Naive thymus-derived CD4-positive, alpha-beta T cell (primary cell): ENCODE data around the gene TRABD2A. TPM values are rescaled to one million over a fixed set of nuclear protein-coding genes. Genes with fewer than 3 reads are reported as not detected.
A peak's percentile ranks its signal among the peaks of the same experiment; 100 is the strongest.
"Not testable (repeated sequence)": the region's sequence is repeated elsewhere in the genome, so short reads cannot be mapped to it uniquely, and the experiment has no call there.

ENCODE experiments used
- ATAC-seq: fragments of 150-1000 bp; cut with Tn5 transposase; 2 replicates; pipeline ENCODE4 v1.10.0; 2021; ENCODE audit warnings: mild to moderate bottlenecking, moderate library complexity
- CTCF ChIA-PET: fragments of 350-600 bp; sonication (Branson Sonifier 250); formaldehyde crosslinking; loops from one replicate; lab custom pipeline; 2021; ENCODE audit warnings: antibody characterized with exemption; lab: Charles Lee
- POLR2A ChIA-PET: fragments of 350-600 bp; sonication (Branson Sonifier 250); formaldehyde crosslinking; loops from one replicate; lab custom pipeline; 2021; ENCODE audit warnings: antibody characterized with exemption, inconsistent platforms; lab: Charles Lee
- DNase-seq, 9 donors: peaks; one replicate each; pipeline versions ENCODE4 v3.0.0 to v3.0.0-alpha.2; 2020 to 2022; ENCODE audit warnings: mixed read lengths in 1 of 9
- H3K27ac ChIP-seq: one replicate; pipeline ENCODE4 v1.7.0; 2013; ENCODE audit warnings: mild to moderate bottlenecking, low read depth, low read length, moderate library complexity
- H3K27me3 ChIP-seq, 2 donors: one replicate each; pipeline ENCODE4 v1.7.0; 2013; ENCODE audit warnings: low read length in 2 of 2, mild to moderate bottlenecking in 2 of 2, moderate library complexity in 2 of 2; ENCODE audit not compliant: control insufficient read depth in 2 of 2, insufficient read depth in 2 of 2
- H3K36me3 ChIP-seq, 3 experiments: 1 replicate in 2 of 3; 2 replicates in 1 of 3; pipeline ENCODE4 v1.7.0; 2013; ENCODE audit warnings: low read length in 3 of 3, mild to moderate bottlenecking in 3 of 3, moderate library complexity in 1 of 3; ENCODE audit not compliant: insufficient read depth in 3 of 3, control insufficient read depth in 2 of 3
- H3K4me1 ChIP-seq, 2 donors: one replicate each; pipeline ENCODE4 v1.7.0; 2013; ENCODE audit warnings: low read length in 2 of 2, mild to moderate bottlenecking in 2 of 2, moderate library complexity in 1 of 2; ENCODE audit not compliant: control insufficient read depth in 2 of 2, insufficient read depth in 2 of 2
- H3K4me3 ChIP-seq: 2 replicates; pipeline ENCODE4 v1.7.0; 2013; ENCODE audit warnings: mild to moderate bottlenecking, low read length
- H3K9me3 ChIP-seq, 3 experiments: 1 replicate in 2 of 3; 2 replicates in 1 of 3; pipeline ENCODE4 v1.7.0; 2013; ENCODE audit warnings: low read length in 3 of 3; ENCODE audit not compliant: control insufficient read depth in 2 of 3
- H3K27ac Mint-ChIP-seq, 9 donors: one replicate each; pipeline ENCODE4 v1.8.0; 2020 to 2022; ENCODE audit warnings: mixed read lengths in 9 of 9, mild to moderate bottlenecking in 8 of 9, moderate library complexity in 5 of 9, inconsistent platforms in 2 of 9
- H3K27me3 Mint-ChIP-seq, 5 donors: one replicate each; pipeline ENCODE4 v1.8.0; 2021 to 2022; ENCODE audit warnings: mixed read lengths in 5 of 5, mild to moderate bottlenecking in 1 of 5
- H3K36me3 Mint-ChIP-seq, 5 donors: one replicate each; pipeline ENCODE4 v1.8.0; 2020 to 2022; ENCODE audit warnings: mixed read lengths in 5 of 5, mild to moderate bottlenecking in 3 of 5, inconsistent platforms in 1 of 5
- H3K4me1 Mint-ChIP-seq, 7 donors: one replicate each; pipeline ENCODE4 v1.8.0; 2020 to 2022; ENCODE audit warnings: mixed read lengths in 7 of 7, mild to moderate bottlenecking in 3 of 7, inconsistent platforms in 1 of 7
- H3K4me3 Mint-ChIP-seq, 10 donors: one replicate each; pipeline ENCODE4 v1.8.0; 2020 to 2022; ENCODE audit warnings: mild to moderate bottlenecking in 10 of 10, mixed read lengths in 10 of 10, moderate library complexity in 6 of 10, inconsistent platforms in 2 of 10
- H3K9me3 Mint-ChIP-seq, 11 donors: one replicate each; pipeline ENCODE4 v1.8.0; 2020 to 2022; ENCODE audit warnings: mixed read lengths in 11 of 11, mild to moderate bottlenecking in 4 of 11, inconsistent platforms in 1 of 11, moderate library complexity in 1 of 11
- intact Hi-C, 2 donors: fragments of 100-400 bp; cut with micrococcal nuclease; formaldehyde crosslinking; loops; one replicate each; pipeline ENCODE4 v1.15.1; 2023
- polyA plus RNA-seq, 2 donors: library from polyadenylated mRNA; unstranded; fragments of 300-500 nt; fragmentation: Illumina TruSeq; gene quantifications; one replicate each; pipeline ENCODE4 v1.2.3, GENCODE V29; 2021
- total RNA-seq, 6 experiments: library from RNA in 5 of 6; stranded (reverse) in 5 of 6; gene quantifications; 1 replicate in 5 of 6; 2 replicates in 1 of 6; pipeline ENCODE4 v1.2.3 and lab custom pipeline; 2021 to 2026

The TRABD2A gene
- total and polyA plus RNA-seq, 7 experiments from 2014 or later = 75.0 to 288 (median 182) TPM

DNA sequence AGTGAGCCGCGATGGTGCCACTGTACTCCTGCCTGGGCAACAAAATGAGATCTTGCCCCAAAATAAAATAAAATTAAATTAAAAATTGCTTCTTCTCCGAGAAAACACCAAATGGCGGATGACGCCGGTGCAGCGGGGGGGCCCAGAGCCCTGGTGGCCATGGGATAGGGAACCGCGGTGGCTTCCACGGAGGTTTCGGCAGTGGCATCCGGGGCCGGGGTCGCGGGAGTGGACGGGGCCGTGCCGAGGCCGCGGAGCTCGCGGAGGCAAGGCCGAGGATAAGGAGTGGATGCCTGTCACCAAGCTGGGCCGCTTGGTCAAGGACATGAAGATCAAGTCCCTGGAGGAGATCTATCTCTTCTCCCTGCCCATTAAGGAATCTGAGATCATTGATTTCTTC is 34.8 kb upstream of the TRABD2A start:
- peak in 1 of 9 donors; percentile 17 for DNase-seq
- intact Hi-C loops, H3K27me3 Mint-ChIP-seq, H3K36me3 ChIP-seq, H3K4me3 Mint-ChIP-seq, H3K36me3 Mint-ChIP-seq, H3K4me3 ChIP-seq, H3K27ac ChIP-seq, H3K27me3 ChIP-seq, CTCF ChIA-PET, ATAC-seq, H3K9me3 ChIP-seq, H3K27ac Mint-ChIP-seq, H3K9me3 Mint-ChIP-seq: not testable (repeated sequence)
- H3K4me1 Mint-ChIP-seq = peaks cover 21 to 66% (median 39%) of the 10 kb centered on the region in 7 donors
- peaks cover 4 to 25% of the 10 kb centered on the region in 2 donors for H3K4me1 ChIP-seq
- POLR2A ChIA-PET = interaction anchor here (13.2 kb wide), 1 partner anchor 15 kb away, joined by 495 read pairs; the partner anchor contains the start of gene TMSB10

DNA sequence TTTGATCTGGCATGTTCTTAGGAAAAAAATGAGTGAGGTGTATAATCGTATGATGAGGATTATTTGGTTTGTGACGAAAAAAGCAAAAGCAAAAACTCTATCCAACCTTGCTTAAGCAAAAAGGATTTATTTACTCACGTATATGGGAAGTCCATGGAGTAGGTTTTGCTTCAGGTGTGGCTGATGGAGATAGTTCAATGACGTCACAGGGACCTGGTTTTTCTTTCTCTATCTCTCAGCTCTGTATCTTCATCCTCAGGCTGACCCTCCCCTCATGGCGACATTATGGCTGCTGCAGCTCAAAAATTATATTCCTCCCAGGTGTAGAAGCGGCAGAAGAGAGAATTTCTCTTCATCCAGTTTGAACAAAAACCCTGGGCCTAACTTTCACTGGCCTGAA is 33.5 kb upstream of the TRABD2A start:
- no peak for ATAC-seq
- no peak overlapping the region for H3K27ac Mint-ChIP-seq

DNA sequence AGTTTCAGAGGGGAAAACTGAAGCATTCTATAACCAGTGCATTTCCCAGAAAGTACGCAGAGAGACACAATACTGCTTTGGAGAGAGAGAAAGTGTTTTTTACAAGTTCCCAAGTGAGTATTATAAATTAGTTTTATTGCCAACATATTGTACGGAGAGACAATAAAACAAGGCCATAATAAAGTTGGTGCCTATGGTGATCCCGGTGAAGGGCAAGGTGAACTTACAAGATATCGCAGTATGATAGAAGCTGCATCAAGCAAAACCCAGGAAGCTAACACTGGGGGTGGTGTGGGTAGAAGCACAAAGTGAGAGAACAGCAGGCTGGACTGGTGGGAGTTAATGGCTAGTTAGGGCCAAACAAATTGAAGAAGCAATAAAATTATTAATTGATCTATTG is 32.1 kb upstream of the TRABD2A start:
- peaks cover 0 to 3% of the 10 kb centered on the region in 2 donors for H3K27me3 ChIP-seq
- H3K27ac ChIP-seq = no peak overlapping the region
- peak overlapping the region in 1 of 9 donors; percentile 3 for H3K27ac Mint-ChIP-seq
- H3K36me3 ChIP-seq = no peaks in the 10 kb centered on the region
- ATAC-seq (no peak), DNase-seq (peak in 1 of 9 donors; percentile 16)
- peaks cover 12 to 21% of the 10 kb centered on the region in 2 donors for H3K4me1 ChIP-seq
- peaks cover 0 to 25% (median 4%) of the 10 kb centered on the region in 5 donors for H3K36me3 Mint-ChIP-seq
- H3K9me3 Mint-ChIP-seq = peaks cover 0 to 18% (median 7%) of the 10 kb centered on the region in 11 donors
- H3K27me3 Mint-ChIP-seq = no peaks in the 10 kb centered on the region
- H3K4me3 Mint-ChIP-seq = no peak overlapping the region
- H3K9me3 ChIP-seq = peaks cover 0 to 6% (median 0%) of the 10 kb centered on the region in 3 experiments
- intact Hi-C loops = no loop called here
- H3K4me3 ChIP-seq = no peak overlapping the region
- ChIA-PET POLR2A (interaction anchor here (1.4 to 3.5 kb wide), 5 partner anchors 9 to 33 kb away, joined by 3 to 18 read pairs (median 9); partner anchors contain the start of gene TRABD2A), CTCF (interaction anchor here (0.9 to 2.5 kb wide), 2 partner anchors 10 to 13 kb away, joined by 3 to 9 read pairs; no protein-coding TSS in a partner anchor)
- peaks cover 23 to 63% (median 39%) of the 10 kb centered on the region in 7 donors for H3K4me1 Mint-ChIP-seq

More for the DNA sequence above, 33.5 kb upstream of the TRABD2A start:
- Histone ChIP-seq H3K9me3 (peaks cover 0 to 4% (median 0%) of the 10 kb centered on the region in 3 experiments), H3K27me3 (peaks cover 0 to 3% of the 10 kb centered on the region in 2 donors), H3K36me3 (no peaks in the 10 kb centered on the region), H3K27ac (no peak overlapping the region), H3K4me3 (no peak overlapping the region), H3K4me1 (peaks cover 0 to 18% of the 10 kb centered on the region in 2 donors)
- Mint-ChIP-seq H3K4me1 (peaks cover 15 to 63% (median 35%) of the 10 kb centered on the region in 7 donors), H3K9me3 (peaks cover 0 to 13% (median 4%) of the 10 kb centered on the region in 11 donors), H3K27me3 (no peaks in the 10 kb centered on the region), H3K36me3 (peaks cover 0 to 14% (median 4%) of the 10 kb centered on the region in 5 donors), H3K4me3 (peak overlapping the region in 1 of 10 donors; percentile 5)
- intact Hi-C loops = no loop called here
- no peak for DNase-seq
- CTCF ChIA-PET = interaction anchor here (2.5 kb wide), 1 partner anchor 11 kb away, joined by 9 read pairs; no protein-coding TSS in a partner anchor
- POLR2A ChIA-PET = interaction anchor here (0.6 to 13.2 kb wide), 6 partner anchors 8 to 28 kb away, joined by 3 to 495 read pairs (median 8); partner anchors contain the start of gene TMSB10

DNA sequence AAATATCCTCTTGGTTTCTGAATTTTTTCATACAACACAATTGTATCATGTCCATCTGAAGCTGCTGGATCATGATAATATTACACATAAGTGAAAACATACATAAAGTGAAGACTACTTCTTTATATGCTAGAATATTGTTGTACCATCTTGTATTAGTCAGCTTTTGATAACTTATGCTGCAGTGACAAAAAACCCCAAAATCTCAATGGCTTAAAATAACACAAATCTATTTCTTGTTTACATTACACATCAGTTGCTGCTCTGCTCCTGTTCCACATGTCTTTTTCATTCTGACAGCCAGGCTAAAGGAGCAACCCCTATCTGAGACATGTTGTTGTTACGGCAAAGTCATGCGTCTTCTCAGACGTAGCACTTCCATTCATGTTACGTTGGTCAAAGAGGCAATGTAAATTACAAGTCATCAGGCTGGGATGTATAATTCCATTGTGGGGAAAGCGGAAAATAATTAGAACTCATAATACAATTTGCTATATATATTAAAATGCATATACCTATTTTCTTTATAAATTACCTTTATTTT is 30.3 kb upstream of the TRABD2A start:
- Mint-ChIP-seq H3K4me3 (no peak overlapping the region), H3K27ac (peak overlapping the region in 2 of 9 donors; percentile 32 to 64), H3K27me3 (peaks cover 0 to 2% (median 0%) of the 10 kb centered on the region in 5 donors), H3K9me3 (peaks cover 0 to 16% (median 7%) of the 10 kb centered on the region in 11 donors), H3K36me3 (peaks cover 4 to 41% (median 14%) of the 10 kb centered on the region in 5 donors), H3K4me1 (peaks cover 23 to 61% (median 48%) of the 10 kb centered on the region in 7 donors)
- ATAC-seq (no peak), DNase-seq (peak in 1 of 9 donors; percentile 2)
- peaks cover 21 to 25% of the 10 kb centered on the region in 2 donors for H3K4me1 ChIP-seq
- POLR2A ChIA-PET = interaction anchor here (0.8 to 3.5 kb wide), 10 partner anchors 8 to 413 kb away, joined by 3 to 12 read pairs (median 5); no protein-coding TSS in a partner anchor
- CTCF ChIA-PET = interaction anchor here (0.9 to 1.9 kb wide), 2 partner anchors 9 to 15 kb away, joined by 3 to 8 read pairs; no protein-coding TSS in a partner anchor
- H3K9me3 ChIP-seq = peaks cover 0 to 6% (median 0%) of the 10 kb centered on the region in 3 experiments
- no peak overlapping the region for H3K27ac ChIP-seq
- intact Hi-C loops = no loop called here
- H3K36me3 ChIP-seq = peaks cover 0 to 4% (median 0%) of the 10 kb centered on the region in 3 experiments
- no peaks in the 10 kb centered on the region for H3K27me3 ChIP-seq
- no peak overlapping the region for H3K4me3 ChIP-seq

DNA sequence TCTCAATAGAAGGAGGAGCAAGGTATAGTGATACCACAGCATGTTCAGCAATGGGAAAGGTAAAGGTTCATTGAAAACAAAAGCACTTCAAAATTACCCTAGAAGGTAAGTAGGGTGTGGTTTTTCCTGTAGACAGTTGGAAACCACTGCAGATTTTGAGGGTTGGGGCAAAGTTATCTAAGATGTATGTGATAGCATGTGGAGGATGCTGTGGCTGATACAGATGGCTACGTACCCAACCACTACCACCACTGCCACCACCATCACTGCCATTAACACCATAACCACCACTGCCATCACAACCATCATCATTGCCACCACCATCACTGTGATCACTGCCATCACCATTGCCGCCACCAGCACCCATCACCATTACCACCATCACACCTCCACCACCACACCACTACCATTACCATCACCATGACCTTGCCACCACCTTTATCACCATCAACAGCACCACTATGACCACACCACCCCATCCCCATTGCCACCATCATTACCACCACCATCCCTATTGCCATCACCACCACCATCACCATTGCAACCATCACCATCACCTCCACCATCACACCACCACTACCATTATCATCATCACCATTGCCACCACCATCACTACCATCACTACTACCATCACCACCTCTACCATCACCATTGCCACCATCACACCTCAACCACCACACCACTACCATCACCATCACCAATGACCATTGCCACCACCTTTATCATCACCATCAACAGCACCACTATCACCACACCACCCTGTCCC is 28.2 kb upstream of the TRABD2A start:
- Histone ChIP-seq H3K9me3 (peaks cover 0 to 6% (median 0%) of the 10 kb centered on the region in 3 experiments), H3K4me1 (peaks cover 27 to 31% of the 10 kb centered on the region in 2 donors), H3K36me3 (peaks cover 0 to 11% (median 0%) of the 10 kb centered on the region in 3 experiments), H3K4me3 (no peak overlapping the region), H3K27ac (peak overlapping the region; percentile 59), H3K27me3 (no peaks in the 10 kb centered on the region)
- H3K36me3 Mint-ChIP-seq = peaks cover 4 to 47% (median 17%) of the 10 kb centered on the region in 5 donors
- H3K27ac Mint-ChIP-seq = peak overlapping the region; percentile 89 to 99 (median 92)
- peaks cover 0 to 2% (median 0%) of the 10 kb centered on the region in 5 donors for H3K27me3 Mint-ChIP-seq
- POLR2A ChIA-PET = interaction anchor here (1.2 to 16.2 kb wide), 7 partner anchors 11 to 126 kb away, joined by 5 to 617 read pairs (median 11); partner anchors contain the start of gene TRABD2A
- peaks cover 0 to 21% (median 7%) of the 10 kb centered on the region in 11 donors for H3K9me3 Mint-ChIP-seq
- ATAC-seq = peak; percentile 41
- intact Hi-C loops = loop anchor here in 1 of 2 donors (5.0 kb wide), 1 partner anchor 62 kb away; no protein-coding TSS in a partner anchor
- DNase-seq = peak in 8 of 9 donors; percentile 27 to 80 (median 71)
- H3K4me1 Mint-ChIP-seq = peaks cover 27 to 61% (median 51%) of the 10 kb centered on the region in 7 donors
- peak overlapping the region; percentile 90 to 98 (median 95) for H3K4me3 Mint-ChIP-seq
- CTCF ChIA-PET = interaction anchor here (0.9 to 5.8 kb wide), 6 partner anchors 9 to 60 kb away, joined by 3 to 87 read pairs (median 4); no protein-coding TSS in a partner anchor
